GM10248 (cell line): ENCODE measurements around the gene NBR1.
"Not testable (repeated sequence)": the region's sequence is repeated elsewhere in the genome, so short reads cannot be mapped to it uniquely, and the experiment has no call there.

ENCODE experiments used
- CTCF ChIA-PET: fragments of 300-600 bp; sonication (Branson Sonifier 250); formaldehyde crosslinking; extraction: SDS; loops from one replicate; lab custom pipeline; 2021; ENCODE audit warnings: antibody characterized with exemption; lab: Yijun Ruan, JAX
- POLR2A ChIA-PET: fragments of 350-650 bp; sonication (Branson Sonifier 250); formaldehyde crosslinking; extraction: SDS; loops from one replicate; lab custom pipeline; 2020; ENCODE audit warnings: antibody characterized with exemption; lab: Yijun Ruan, JAX
- DNase-seq: peaks from one replicate; pipeline ENCODE4 v3.0.0; 2012; ENCODE audit errors: extremely low spot score
- CTCF ChIP-seq: IDR thresholded peaks from 2 replicates; pipeline ENCODE4 v1.5.1; 2012; ENCODE audit warnings: mild to moderate bottlenecking, low read depth; ENCODE audit errors: extremely low read depth, missing control alignments, control extremely low read depth

Gene NBR1

GRCh38 chr17:43143201-43143600, 27.8 kb upstream of the NBR1 start:
- CTCF ChIA-PET, result no interaction called here
- POLR2A ChIA-PET, result no interaction called here
- no peak for TF ChIP-seq CTCF
- no peak for DNase-seq

- CTCF ChIA-PET, result no interaction called here
- POLR2A ChIA-PET, result no interaction called here
- DNase-seq, result no peak
- no peak for TF ChIP-seq CTCF
Measured at GRCh38 chr17:43146649-43147048, 24.4 kb upstream of the NBR1 start.

- DNase-seq, result no peak
- ChIA-PET CTCF (no interaction called here), POLR2A (no interaction called here)
- TF ChIP-seq CTCF, result no peak
Measured at GRCh38 chr17:43151880-43152456, 19.0 kb upstream of the NBR1 start.

GRCh38 chr17:43153197-43153835, 17.7 kb upstream of the NBR1 start:
- CTCF ChIA-PET, POLR2A ChIA-PET, DNase-seq: not testable (repeated sequence)

GRCh38 chr17:43155666-43156065, 15.3 kb upstream of the NBR1 start:
- TF ChIP-seq CTCF, result no peak
- DNase-seq, result no peak
- POLR2A ChIA-PET, result no interaction called here
- CTCF ChIA-PET, result interaction anchor here (1.4 kb wide), 1 partner anchor 13 kb away, joined by 3 read pairs; no protein-coding TSS in a partner anchor

- DNase-seq, POLR2A ChIA-PET: not testable (repeated sequence)
- CTCF ChIA-PET, result interaction anchor here (1.4 kb wide), 1 partner anchor 9 kb away, joined by 3 read pairs; no protein-coding TSS in a partner anchor
Measured at GRCh38 chr17:43159232-43159631, 11.8 kb upstream of the NBR1 start.

GRCh38 chr17:43159957-43160356, 11.1 kb upstream of the NBR1 start:
- POLR2A ChIA-PET, DNase-seq, CTCF ChIA-PET: not testable (repeated sequence)

GRCh38 chr17:43165971-43166370, 5.0 kb upstream of the NBR1 start:
- DNase-seq, CTCF ChIA-PET, POLR2A ChIA-PET: not testable (repeated sequence)
